Measurements from ENCODE around the gene TEX264.

TEX264 gene

GRCh38 chr3:51687431-51688205, 16.6 kb downstream of the TEX264 start:
- Histone ChIP-seq H3K4me3 (ENCODE audit: low read length) (no peak overlapping the region), H3K36me3 (ENCODE audit: control insufficient read depth, insufficient read depth, low read length) (peaks cover 3% of the 10 kb centered on the region), H3K9me3 (ENCODE audit: control insufficient read depth, low read length) (no peaks in the 10 kb centered on the region), H3K4me1 (ENCODE audit: control insufficient read depth, insufficient read depth, low read length) (peaks cover 18% of the 10 kb centered on the region), H3K27me3 (ENCODE audit: control insufficient read depth, insufficient read depth, low read length) (no peaks in the 10 kb centered on the region), H3K9ac (ENCODE audit: low read length) (no peak overlapping the region)

DNA sequence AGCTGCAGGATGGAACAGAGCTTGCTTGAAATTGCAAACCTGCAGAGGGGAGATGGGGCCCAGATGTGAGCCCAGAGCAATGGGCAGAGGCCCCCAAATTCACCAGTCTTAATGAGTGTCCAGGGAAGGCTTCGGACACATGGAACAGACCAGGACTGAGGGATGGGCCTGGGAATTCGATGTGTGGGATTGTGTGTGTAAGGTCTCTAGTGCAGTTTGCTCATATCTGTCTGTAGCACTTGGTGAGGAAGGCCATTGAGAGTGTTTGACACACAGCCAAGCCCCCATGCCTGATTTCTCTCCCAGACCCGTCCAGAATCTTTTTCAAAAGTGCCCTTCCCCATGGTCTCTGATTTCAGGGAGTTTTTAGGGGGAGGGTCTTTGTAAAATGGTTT, 17.2 kb downstream of the TEX264 start:
- H3K4me1 ChIP-seq (ENCODE audit: control insufficient read depth, insufficient read depth, low read length) = peaks cover 17% of the 10 kb centered on the region
- no peak overlapping the region for H3K4me3 ChIP-seq (ENCODE audit: low read length)
- H3K36me3 ChIP-seq (ENCODE audit: control insufficient read depth, insufficient read depth, low read length) = peaks cover 3% of the 10 kb centered on the region

DNA sequence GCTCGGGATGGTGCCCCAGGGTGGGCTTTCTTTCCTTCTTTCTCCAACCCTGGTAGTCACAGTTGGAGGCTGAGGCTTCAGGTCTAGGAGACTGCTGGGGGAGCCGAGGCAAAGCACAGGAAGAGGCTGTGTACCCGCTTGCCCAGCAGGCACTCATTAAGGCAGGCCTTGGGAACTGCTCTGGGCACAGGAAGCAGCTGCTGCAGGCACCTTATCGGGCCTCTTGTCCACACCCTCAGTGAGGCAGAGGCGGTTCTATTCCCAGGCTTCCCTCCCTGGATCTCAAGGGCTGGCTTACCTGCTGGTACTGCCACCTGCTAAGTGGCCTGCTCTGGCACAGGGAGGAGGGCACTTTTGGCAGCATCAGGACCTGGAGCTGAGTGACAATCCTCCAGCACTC, 20.0 kb downstream of the TEX264 start:
- Histone ChIP-seq H3K9ac (ENCODE audit: low read length) (no peak overlapping the region), H3K36me3 (ENCODE audit: control insufficient read depth, insufficient read depth, low read length) (no peaks in the 10 kb centered on the region)

More for the DNA sequence above, 17.2 kb downstream of the TEX264 start:
- no peaks in the 10 kb centered on the region for H3K27me3 ChIP-seq (ENCODE audit: control insufficient read depth, insufficient read depth, low read length)
- H3K9ac ChIP-seq (ENCODE audit: low read length) = no peak overlapping the region
- H3K9me3 ChIP-seq (ENCODE audit: control insufficient read depth, low read length) = no peaks in the 10 kb centered on the region

GRCh38 chr3:51691949-51692348, 20.9 kb downstream of the TEX264 start:
- Histone ChIP-seq H3K4me1 (ENCODE audit: control insufficient read depth, insufficient read depth, low read length) (peaks cover 3% of the 10 kb centered on the region), H3K27me3 (ENCODE audit: control insufficient read depth, insufficient read depth, low read length) (no peaks in the 10 kb centered on the region), H3K4me3 (ENCODE audit: low read length) (no peak overlapping the region), H3K36me3 (ENCODE audit: control insufficient read depth, insufficient read depth, low read length) (no peaks in the 10 kb centered on the region), H3K9ac (ENCODE audit: low read length) (no peak overlapping the region), H3K9me3 (ENCODE audit: control insufficient read depth, low read length) (no peaks in the 10 kb centered on the region)

More for the DNA sequence above, 20.0 kb downstream of the TEX264 start:
- peaks cover 12% of the 10 kb centered on the region for H3K4me1 ChIP-seq (ENCODE audit: control insufficient read depth, insufficient read depth, low read length)
- H3K4me3 ChIP-seq (ENCODE audit: low read length) = no peak overlapping the region
- H3K27me3 ChIP-seq (ENCODE audit: control insufficient read depth, insufficient read depth, low read length) = no peaks in the 10 kb centered on the region
- no peaks in the 10 kb centered on the region for H3K9me3 ChIP-seq (ENCODE audit: control insufficient read depth, low read length)

DNA sequence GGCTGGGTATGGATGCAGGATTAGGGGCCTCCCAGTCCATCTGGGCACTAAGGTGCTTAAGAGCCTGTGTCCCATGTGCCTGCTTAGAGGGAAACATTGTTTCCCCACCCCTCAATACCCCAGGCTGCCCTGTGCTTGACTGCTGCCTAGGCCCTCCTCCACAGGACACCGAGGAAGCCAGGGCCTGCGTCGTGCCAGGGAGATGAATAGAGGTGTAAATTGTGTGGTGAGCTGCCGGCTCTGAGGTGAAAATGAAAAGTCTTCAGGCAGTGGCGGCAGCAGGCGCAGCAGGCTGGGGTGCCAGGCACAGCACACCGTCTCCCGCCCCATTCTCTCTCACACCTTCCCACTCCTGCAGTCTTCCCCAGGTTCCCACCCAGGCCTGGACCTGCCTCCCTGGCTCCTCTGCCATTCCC, 21.9 kb downstream of the TEX264 start:
- Histone ChIP-seq H3K36me3 (ENCODE audit: control insufficient read depth, insufficient read depth, low read length) (no peaks in the 10 kb centered on the region), H3K27me3 (ENCODE audit: control insufficient read depth, insufficient read depth, low read length) (no peaks in the 10 kb centered on the region), H3K9ac (ENCODE audit: low read length) (no peak overlapping the region), H3K4me3 (ENCODE audit: low read length) (no peak overlapping the region), H3K9me3 (ENCODE audit: control insufficient read depth, low read length) (no peaks in the 10 kb centered on the region), H3K4me1 (ENCODE audit: control insufficient read depth, insufficient read depth, low read length) (no peaks in the 10 kb centered on the region)

GRCh38 chr3:51696954-51697353, 25.9 kb downstream of the TEX264 start:
- H3K36me3 ChIP-seq (ENCODE audit: control insufficient read depth, insufficient read depth, low read length) = no peaks in the 10 kb centered on the region
- no peaks in the 10 kb centered on the region for H3K9me3 ChIP-seq (ENCODE audit: control insufficient read depth, low read length)
- H3K4me1 ChIP-seq (ENCODE audit: control insufficient read depth, insufficient read depth, low read length) = no peaks in the 10 kb centered on the region
- H3K27me3 ChIP-seq (ENCODE audit: control insufficient read depth, insufficient read depth, low read length) = no peaks in the 10 kb centered on the region
- H3K4me3 ChIP-seq (ENCODE audit: low read length) = no peak overlapping the region
- H3K9ac ChIP-seq (ENCODE audit: low read length) = no peak overlapping the region

GRCh38 chr3:51698209-51698608, 27.2 kb downstream of the TEX264 start:
- Histone ChIP-seq H3K9ac (ENCODE audit: low read length) (no peak overlapping the region), H3K36me3 (ENCODE audit: control insufficient read depth, insufficient read depth, low read length) (no peaks in the 10 kb centered on the region)

GRCh38 chr3:51700403-51700802, 29.4 kb downstream of the TEX264 start:
- no peaks in the 10 kb centered on the region for H3K36me3 ChIP-seq (ENCODE audit: control insufficient read depth, insufficient read depth, low read length)
- H3K4me3 ChIP-seq (ENCODE audit: low read length) = no peak overlapping the region
- no peaks in the 10 kb centered on the region for H3K9me3 ChIP-seq (ENCODE audit: control insufficient read depth, low read length)
- no peaks in the 10 kb centered on the region for H3K4me1 ChIP-seq (ENCODE audit: control insufficient read depth, insufficient read depth, low read length)
- no peaks in the 10 kb centered on the region for H3K27me3 ChIP-seq (ENCODE audit: control insufficient read depth, insufficient read depth, low read length)
- no peak overlapping the region for H3K9ac ChIP-seq (ENCODE audit: low read length)

More at GRCh38 chr3:51698209-51698608, 27.2 kb downstream of the TEX264 start:
- H3K27me3 ChIP-seq (ENCODE audit: control insufficient read depth, insufficient read depth, low read length) = no peaks in the 10 kb centered on the region
- H3K4me1 ChIP-seq (ENCODE audit: control insufficient read depth, insufficient read depth, low read length) = no peaks in the 10 kb centered on the region
- no peaks in the 10 kb centered on the region for H3K9me3 ChIP-seq (ENCODE audit: control insufficient read depth, low read length)
- no peak overlapping the region for H3K4me3 ChIP-seq (ENCODE audit: low read length)

GRCh38 chr3:51702156-51702555, 31.1 kb downstream of the TEX264 start:
- no peaks in the 10 kb centered on the region for H3K9me3 ChIP-seq (ENCODE audit: control insufficient read depth, low read length)
- H3K4me1 ChIP-seq (ENCODE audit: control insufficient read depth, insufficient read depth, low read length) = peaks cover 2% of the 10 kb centered on the region
- peaks cover 1% of the 10 kb centered on the region for H3K27me3 ChIP-seq (ENCODE audit: control insufficient read depth, insufficient read depth, low read length)
- no peaks in the 10 kb centered on the region for H3K36me3 ChIP-seq (ENCODE audit: control insufficient read depth, insufficient read depth, low read length)
- H3K9ac ChIP-seq (ENCODE audit: low read length) = no peak overlapping the region
- H3K4me3 ChIP-seq (ENCODE audit: low read length) = no peak overlapping the region

- H3K4me3 ChIP-seq (ENCODE audit: low read length) = no peak overlapping the region
- no peaks in the 10 kb centered on the region for H3K36me3 ChIP-seq (ENCODE audit: control insufficient read depth, insufficient read depth, low read length)
- peaks cover 3% of the 10 kb centered on the region for H3K4me1 ChIP-seq (ENCODE audit: control insufficient read depth, insufficient read depth, low read length)
- no peaks in the 10 kb centered on the region for H3K9me3 ChIP-seq (ENCODE audit: control insufficient read depth, low read length)
- peaks cover 12% of the 10 kb centered on the region for H3K27me3 ChIP-seq (ENCODE audit: control insufficient read depth, insufficient read depth, low read length)
- H3K9ac ChIP-seq (ENCODE audit: low read length) = no peak overlapping the region
These were observed 32.2 kb downstream of the TEX264 start for GRCh38 chr3:51703068-51703760.

- no peak overlapping the region for H3K4me3 ChIP-seq (ENCODE audit: low read length)
- no peaks in the 10 kb centered on the region for H3K36me3 ChIP-seq (ENCODE audit: control insufficient read depth, insufficient read depth, low read length)
- H3K27me3 ChIP-seq (ENCODE audit: control insufficient read depth, insufficient read depth, low read length) = peaks cover 14% of the 10 kb centered on the region
- no peak overlapping the region for H3K9ac ChIP-seq (ENCODE audit: low read length)
- H3K9me3 ChIP-seq (ENCODE audit: control insufficient read depth, low read length) = no peaks in the 10 kb centered on the region
- peaks cover 3% of the 10 kb centered on the region for H3K4me1 ChIP-seq (ENCODE audit: control insufficient read depth, insufficient read depth, low read length)
These were observed 32.9 kb downstream of the TEX264 start for GRCh38 chr3:51703761-51704510.

- H3K36me3 ChIP-seq (ENCODE audit: control insufficient read depth, insufficient read depth, low read length) = no peaks in the 10 kb centered on the region
- H3K9ac ChIP-seq (ENCODE audit: low read length) = no peak overlapping the region
These were observed 33.5 kb downstream of the TEX264 start for GRCh38 chr3:51704511-51704950.

More at GRCh38 chr3:51704511-51704950, 33.5 kb downstream of the TEX264 start:
- Histone ChIP-seq H3K27me3 (ENCODE audit: control insufficient read depth, insufficient read depth, low read length) (peaks cover 14% of the 10 kb centered on the region), H3K4me3 (ENCODE audit: low read length) (no peak overlapping the region), H3K4me1 (ENCODE audit: control insufficient read depth, insufficient read depth, low read length) (peaks cover 3% of the 10 kb centered on the region), H3K9me3 (ENCODE audit: control insufficient read depth, low read length) (no peaks in the 10 kb centered on the region)
